IPS DF 19.7 (cell line): ENCODE measurements around the gene SLC25A13.
"Not testable (repeated sequence)": the region's sequence is repeated elsewhere in the genome, so short reads cannot be mapped to it uniquely, and the experiment has no call there.

Experiments
- DNase-seq: peaks from one replicate; pipeline ENCODE4 v3.0.0-alpha.2; 2013; ENCODE audit warnings: low read depth, low spot score

The SLC25A13 gene

DNA sequence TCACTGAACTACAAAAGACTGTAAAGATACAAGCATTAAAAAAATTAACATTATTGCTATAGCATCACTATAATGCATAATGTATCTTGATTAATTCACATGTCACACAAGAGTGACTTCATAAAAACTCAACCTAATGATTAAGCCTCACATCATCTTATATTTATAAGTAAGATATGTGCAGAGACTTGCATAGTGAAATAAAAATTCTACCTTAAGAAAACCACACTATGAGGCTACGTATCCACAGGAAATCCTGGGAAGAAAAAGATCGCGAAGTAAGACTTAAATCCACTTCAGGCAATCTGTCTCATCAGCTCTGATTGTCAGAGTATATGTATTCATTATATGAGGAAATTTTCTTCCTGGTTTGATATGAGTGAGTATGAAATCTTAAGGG is 160.0 kb downstream of the SLC25A13 start:
- DNase-seq, result no peak

DNA sequence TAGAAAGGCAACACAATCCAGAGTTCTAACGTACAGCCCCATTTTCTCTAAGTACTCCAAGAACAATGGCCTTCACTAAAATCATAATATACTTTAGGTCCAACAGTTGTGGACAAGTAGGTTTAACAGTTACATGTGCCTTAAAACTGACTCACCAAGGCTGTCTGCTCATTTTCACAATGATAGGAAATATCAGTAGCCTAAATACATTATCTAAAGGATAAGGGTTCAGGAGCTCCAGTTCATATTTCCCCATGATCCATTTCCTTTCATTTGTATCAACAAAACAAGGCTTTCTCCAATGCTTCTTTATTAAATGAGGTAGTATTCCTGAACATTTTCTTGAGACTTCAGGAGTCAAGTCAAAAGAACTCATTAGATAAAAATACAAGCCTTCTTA is 164.0 kb downstream of the SLC25A13 start:
- no peak for DNase-seq

DNA sequence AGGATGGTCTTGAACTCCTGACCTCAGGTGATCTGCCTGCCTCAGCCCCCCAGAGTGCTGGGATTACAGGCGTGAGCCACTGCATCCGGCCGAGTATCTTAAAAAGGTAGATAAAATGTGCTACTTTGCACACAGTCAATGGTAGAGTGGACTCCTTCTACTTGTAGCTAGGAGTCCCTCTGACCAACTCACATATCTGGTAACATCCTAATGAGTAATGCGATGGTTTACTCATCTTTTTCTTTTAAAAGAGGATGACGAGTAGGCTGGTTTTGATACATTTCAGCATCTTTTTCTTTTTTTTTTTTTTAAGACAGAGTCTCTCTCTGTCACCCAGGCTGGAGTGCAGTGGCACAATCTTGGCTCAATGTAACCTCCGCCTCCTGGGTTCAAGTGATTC is 167.4 kb downstream of the SLC25A13 start:
- not testable (repeated sequence) for DNase-seq

DNA sequence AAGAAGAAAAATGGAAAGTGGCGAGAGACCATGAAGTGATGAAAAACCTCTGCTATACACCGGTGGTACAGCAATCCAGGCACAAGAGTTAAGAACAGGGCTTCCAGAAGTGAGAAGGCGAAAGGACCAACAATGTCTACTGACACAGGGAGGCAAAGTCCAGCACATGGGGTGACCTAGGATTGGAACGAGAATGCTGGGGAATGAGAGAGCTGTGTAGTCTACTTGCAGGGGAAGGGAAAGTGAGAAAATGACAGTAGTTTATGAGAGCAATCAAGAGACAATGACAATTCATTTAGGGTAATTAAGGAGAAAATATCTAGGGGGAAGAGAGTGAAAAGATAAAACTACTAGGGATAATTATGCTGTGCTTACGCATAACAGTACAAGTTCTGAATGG is 169.2 kb downstream of the SLC25A13 start:
- DNase-seq, result no peak

DNA sequence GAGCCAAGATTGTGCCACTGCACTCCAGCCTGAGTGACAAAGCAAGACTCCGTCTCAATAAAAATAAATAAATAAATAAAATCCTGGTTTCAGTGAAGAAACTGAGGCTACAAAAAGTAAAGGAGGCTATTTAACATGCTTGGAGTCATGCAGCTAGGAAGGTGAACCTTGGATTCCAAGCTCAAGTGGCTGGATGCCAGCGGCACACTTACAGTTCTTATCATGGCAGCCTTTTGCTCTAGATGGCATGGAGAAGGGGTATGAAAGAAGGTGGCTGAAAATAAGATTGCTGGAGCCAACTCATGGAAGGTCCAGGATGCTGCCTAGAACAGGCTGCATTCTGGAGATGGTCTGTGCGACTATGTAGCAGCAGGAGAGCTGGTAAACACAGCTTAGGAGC is 170.0 kb downstream of the SLC25A13 start:
- DNase-seq, result no peak

DNA sequence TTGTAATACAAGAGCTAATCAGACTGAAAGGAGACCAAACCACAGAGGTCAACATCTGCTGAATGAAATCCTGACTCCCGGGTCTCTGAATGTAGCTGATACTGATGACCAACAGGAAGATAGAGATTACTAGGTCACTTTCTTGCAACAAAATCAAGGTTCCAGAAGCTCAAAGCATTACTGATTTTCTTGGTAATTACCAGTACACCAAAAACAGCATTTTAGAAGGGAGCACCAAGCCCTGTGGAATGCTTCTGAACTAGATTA is 177.7 kb downstream of the SLC25A13 start:
- no peak for DNase-seq

DNA sequence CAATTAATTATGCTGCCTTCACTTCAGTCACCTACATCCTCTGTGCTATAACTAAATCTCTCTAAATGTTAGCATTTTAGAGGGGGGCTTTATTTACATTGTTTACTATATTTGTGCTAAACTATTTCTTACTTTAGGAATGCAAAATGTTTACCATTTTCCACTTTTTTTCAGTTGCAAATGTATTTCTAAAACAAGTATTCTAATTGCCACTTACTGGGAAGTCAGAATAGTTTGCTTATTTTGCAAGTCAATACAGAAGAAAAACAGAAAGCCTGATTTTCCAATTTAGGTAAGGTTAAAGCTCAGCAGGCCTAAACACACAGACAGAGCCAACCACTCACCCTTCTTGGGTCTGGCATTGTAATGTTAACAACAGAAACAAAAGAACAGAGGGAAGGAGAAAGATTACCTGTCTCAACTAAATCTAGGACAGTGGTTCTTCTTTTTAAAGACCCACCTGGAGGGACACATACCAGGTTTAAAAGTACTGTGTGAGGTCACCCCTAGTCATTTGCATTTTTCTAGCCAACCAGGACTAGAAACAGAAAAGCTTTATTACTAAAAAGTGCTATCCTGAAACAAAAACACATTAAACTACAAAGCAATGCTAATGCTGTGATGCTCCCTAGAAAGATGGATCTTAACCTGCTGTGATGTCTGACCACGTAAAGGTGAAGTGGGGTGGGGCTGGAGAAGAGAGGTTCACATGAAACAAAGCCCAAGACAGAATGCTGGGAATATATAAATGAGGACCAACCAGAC is 178.2 kb downstream of the SLC25A13 start:
- DNase-seq, result peak; percentile 92

DNA sequence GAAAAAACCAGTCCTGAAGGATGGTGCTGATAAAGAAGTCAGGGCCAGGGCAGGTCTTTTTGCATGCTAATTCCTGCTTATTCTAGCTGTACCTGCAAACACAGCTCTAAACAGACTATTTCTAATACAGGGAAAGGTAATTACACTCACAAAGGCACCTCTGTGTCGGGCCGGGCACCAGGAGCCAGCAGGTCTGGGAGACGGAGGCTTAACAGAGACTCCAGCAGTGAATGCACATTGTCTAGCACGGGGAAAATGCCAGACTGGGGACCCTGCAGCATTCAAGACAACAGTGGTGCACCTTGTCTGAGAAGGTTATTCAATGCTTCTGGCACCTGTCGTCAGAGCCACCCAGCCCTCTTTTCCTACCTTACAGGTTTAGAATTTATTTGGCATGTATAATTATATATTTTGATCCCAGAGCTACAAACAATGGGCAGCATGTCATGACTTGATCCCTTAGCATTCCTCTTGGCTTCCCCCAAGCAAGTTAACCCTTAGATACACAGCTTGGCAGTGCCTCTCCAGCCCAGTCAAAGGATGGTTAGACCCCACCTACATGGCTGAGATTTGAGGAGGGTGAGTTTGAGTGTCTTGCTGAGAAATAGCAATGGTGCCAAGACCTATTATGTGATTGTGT is 185.2 kb downstream of the SLC25A13 start:
- DNase-seq, result no peak

DNA sequence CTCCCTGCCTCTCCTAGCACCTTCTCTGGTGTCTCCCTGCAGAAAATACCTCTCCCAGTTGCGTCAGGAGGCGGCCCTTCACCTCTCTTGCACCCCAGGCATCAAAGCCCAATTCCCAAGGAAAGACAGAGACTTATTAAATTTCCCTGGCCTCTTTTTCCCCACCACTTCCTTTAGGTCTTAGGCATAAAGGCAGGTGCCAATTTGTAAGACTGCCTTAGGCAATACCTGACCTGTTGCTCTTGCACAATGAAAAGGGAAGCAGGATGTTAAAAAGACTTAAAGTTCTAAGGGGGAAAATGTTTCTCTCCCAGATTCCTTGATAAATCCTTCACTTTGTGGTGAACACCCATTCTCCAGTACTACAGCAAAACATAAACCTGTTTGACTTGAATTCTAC is 186.7 kb downstream of the SLC25A13 start:
- DNase-seq, result no peak

DNA sequence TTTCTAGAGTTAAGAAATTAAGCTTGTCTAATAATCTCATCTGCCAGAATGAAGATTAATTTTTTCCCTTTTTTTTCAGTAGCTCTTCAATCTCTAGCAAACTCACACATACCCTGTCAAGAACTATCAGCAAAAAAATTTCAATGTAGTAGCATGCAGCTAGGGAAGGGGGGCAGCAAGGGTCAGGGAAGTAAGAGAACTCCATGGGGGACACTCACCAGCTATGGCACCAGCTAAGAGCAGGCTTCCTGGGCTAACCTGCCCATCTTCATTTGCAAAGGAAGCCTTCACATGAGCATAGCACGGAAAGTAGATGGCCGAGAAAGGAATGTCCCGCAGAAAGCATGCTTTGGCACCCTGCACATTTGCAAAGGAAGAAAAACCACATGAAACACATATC is 190.4 kb downstream of the SLC25A13 start:
- DNase-seq, result no peak

DNA sequence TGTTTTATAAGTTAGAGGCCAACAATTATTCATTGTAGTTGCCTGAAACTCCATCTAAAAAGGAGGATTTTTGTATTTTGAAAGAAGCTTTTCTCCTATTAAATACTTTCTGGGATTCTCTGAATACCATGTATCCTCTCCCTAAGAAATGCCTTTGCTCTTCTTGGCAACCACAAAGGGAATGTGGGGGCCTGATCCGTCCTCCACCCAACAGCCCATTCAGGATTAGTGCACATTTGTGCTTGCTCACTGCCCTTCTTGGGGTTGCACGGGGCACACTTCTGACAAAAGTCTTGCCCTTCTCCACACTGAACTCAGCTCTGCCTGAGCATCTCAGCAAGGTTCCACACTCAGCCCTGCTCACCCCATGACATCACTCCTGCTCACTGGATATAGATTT is 194.2 kb downstream of the SLC25A13 start:
- no peak for DNase-seq

DNA sequence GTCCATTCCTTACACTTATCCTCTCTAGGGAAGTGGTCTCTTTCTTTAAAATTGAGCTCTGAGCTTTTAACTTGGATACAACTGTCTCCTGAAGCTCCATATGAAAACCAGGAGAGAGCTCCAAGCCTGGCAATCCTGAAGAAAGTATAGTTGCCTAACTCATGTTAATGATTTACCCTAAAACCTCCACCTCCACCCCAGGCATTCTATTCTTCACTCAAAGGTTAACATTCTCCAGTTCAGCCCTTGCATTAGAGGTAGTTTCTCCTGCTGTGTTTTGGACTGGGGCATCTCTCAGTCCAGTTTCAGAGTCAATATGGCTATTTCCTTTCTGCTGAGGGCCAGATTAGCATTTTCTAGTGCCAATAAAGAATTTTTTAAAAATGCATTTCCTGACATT is 195.5 kb downstream of the SLC25A13 start:
- no peak for DNase-seq

DNA sequence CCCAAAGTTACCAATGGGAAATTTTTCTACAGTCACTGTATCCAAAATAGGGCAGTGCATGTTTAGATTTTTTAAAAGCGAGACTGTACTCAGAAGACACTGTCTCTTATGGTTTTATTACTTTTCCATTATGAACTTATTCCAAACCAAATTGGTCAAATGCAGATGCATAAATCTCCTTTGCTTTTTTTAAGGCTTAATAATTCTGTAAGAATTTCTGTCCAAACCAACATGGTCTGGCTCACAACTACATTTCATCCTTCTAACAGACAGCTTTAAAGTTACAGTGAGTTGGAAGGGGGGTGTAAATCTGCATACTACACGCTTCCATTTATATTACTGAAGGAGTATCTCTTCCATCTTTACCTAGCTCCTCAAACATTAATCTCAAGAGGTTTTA is 199.2 kb downstream of the SLC25A13 start:
- DNase-seq, result no peak

DNA sequence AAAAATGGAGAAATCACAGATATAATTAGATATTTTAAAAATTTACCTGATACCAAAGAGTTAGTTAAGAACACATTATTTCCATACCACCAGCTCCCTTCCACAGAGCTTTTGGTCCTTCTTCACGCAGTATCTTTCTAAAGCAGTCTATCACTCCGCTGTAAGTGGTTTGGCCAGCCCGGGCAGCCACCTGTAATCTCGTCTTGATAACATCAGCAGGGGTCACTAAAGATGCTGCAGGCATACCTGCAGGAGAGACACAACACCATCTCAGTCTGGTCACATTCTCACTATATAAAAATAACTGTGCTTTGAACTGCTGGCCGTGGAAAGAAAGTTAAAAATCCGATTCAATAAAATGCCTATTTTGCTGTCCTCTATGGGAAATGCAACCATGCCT is 200.1 kb downstream of the SLC25A13 start:
- no peak for DNase-seq

DNA sequence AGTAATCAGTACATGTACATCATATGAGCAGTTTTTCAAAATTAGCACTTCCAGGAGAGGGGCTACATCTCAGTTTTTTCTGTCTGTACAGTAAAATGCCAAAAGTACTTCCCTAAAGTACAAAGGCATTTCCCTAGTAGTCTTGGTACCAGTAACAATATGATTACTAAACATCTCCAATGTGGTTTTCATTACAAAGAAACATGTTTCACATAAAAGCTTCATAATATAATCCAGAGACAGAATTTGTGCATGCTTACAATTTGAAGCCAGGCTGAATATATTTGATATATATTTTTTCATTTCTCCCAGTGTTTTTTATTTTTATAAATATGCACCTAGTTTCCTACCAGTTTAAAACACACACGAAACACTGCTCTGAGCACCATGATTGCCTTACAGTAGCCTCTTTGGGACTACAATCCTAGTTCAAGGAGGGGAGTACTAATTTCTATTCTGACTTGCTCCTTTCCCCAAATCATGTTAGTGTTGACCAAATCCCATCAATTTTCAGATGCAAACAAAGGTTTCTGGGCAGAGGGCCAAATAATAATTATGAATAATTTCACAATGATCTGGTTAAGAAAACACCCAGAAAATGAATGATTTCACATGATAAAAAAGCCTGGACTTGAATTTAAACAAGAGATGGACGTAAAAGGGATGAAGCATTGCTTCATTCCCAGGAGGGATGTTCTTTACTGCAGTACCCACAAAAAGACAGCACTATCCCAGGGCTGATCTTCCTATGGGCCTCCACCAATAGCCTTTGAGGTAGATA is 201.3 kb downstream of the SLC25A13 start:
- no peak for DNase-seq

DNA sequence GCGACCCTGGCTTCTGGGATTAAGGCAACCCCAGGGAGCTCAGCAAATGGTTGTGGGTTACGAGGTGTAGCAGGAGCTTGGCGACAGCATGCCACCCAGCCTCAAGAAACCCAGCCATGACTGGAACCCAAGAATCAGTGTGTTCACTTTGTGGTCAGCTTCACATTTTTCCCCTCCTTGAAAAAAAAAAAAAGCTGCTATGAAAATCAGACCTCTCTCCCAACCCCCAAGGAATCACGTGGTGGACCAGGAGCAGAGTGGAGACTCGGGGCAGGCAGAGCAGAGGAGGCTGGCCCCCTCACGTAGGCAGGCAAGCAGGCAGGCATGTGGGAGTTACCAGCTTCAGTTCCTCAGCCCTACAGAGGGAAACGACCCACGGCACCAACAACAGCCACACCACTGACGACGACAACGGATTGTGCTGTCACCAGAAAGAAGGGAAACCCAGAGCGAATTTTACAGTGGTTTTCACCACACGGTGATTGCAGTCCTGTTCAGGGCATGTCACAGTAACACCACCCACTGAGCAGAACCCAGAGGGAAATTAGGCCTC is 203.4 kb downstream of the SLC25A13 start:
- no peak for DNase-seq

DNA sequence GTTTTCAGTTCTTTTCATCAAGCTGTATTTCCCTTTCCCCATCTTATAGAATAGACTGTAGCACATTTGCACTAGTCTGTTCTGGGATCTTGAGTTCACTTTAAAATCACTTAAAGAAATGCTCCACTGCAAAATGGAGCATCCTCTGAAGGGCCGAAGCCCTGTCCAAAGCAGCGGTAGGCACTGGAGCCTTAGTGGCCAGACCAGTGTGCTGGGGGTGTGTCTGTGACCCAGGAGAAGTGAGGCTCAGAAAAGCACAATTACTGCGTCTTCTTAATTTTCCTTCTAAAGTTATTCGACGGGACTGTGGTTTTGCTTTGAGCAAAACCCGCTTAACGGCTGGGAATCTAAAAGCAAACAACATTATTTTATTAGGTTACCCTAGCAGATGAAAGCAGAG is 205.7 kb downstream of the SLC25A13 start:
- DNase-seq, result no peak

DNA sequence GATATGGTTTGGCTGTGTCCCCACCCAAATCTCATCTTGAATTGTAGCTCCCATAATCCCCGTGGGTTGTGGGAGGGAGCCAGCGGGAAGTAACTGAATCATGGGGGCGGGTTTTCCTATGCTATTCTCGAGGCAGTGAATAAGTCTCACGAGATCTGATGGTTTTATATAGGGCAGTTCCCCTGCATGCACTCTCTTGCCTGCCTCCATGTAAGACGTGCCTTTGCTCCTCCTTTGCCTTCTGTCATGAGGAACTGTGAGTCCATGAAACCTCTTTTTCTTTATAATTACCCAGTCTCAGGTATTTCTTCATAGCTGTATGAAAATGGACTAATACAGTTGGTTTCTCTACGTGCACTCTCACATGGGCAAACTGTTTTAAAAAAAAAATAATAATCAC is 207.7 kb downstream of the SLC25A13 start:
- DNase-seq, result no peak

DNA sequence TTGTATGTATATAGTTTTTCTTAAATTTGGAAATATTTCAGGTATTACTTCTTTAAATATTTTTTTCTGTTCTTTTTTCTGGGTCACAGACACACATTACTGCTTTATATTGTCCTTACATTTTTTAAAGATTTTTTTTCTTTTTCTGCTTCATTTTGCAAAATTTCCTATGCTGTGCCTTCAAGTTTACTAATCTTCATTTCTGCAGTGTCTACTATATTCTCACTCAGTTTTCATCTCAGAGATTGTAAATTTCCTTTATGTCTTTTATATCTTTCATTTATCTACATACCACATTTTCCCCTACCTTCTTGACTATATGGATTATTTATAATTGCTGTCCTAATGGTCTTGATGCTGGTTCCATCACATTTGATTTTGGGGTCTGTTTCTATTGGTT is 210.5 kb downstream of the SLC25A13 start:
- DNase-seq, result no peak

DNA sequence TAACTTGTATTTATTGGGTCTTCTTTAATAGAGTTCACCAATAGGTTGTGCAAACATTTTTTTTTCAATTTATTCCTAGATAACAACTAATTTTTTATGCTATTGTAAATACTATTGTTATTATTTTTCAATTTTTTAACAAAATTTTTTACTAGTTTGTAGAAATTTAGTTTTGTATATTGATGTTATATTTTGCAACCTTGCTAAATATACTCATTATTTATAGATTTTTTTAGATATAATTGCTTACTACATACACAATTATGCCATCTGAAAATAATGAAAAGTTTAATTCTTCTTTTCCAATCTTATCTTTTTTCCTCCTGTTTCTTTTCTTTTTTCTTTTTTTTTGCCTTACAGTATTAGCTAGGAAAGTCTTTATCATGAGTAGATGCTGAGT is 216.9 kb downstream of the SLC25A13 start:
- DNase-seq, result no peak

DNA sequence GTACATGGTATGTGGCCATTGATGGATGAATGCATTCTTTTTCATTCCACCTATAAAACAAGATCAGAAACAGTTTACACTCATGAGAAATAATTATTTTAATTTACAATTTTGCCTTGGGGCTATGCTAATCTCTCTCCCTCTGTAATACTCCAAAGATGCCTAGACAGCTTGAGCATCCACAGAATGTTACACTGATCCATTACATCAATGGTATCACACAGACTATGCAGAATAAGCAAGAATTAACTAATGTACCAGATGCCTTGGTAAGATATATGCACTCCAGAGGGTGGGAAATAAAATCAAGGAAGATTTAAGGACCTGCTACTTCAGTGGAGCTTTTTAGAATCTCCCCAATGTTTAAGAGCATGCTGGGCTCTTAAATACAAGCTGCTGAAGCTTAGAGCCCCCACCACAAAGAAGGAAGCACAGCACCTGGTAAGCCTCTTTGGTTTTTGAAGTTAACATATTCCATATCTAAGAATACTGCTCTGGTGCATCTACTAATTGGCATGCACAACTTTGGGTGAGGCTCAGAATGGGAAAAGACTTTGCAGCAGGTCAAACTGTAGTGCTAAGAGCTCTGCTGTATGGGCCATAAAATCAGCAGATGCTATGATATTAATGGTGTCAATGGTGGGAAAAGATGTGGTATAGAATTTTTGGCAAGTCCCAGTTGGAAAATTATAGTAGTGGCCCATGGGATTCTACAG is 219.6 kb downstream of the SLC25A13 start:
- DNase-seq, result no peak

DNA sequence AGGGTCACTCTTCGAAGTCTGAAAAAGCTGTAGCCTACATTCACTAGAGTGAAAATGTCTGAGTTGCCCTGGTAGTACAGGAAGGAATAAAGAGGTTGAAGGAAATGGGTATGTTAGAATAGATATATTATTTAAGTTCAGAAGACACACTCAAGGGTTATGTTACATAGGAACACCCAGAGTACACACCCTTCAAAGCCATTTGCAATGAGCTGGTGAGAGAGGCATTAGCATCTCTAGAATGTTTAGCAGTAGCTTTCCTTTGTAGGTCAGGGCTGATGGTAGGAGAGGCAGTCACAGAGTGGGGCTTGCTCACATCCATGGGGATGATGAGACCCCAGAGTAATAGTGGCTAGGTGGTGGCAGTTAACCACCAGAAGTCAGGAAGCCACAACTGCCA is 221.2 kb downstream of the SLC25A13 start:
- DNase-seq, result no peak
